ENCODE data around the gene TMEM123. TPM values are rescaled to one million over a fixed set of nuclear protein-coding genes. Genes with fewer than 3 reads are reported as not detected.

Gene TMEM123
- total and polyA plus RNA-seq, 2 of the 13 experiments (the other 11 are each of a cell fraction or from before 2014, with no cell fraction given): 365 to 2,761 TPM

DNA sequence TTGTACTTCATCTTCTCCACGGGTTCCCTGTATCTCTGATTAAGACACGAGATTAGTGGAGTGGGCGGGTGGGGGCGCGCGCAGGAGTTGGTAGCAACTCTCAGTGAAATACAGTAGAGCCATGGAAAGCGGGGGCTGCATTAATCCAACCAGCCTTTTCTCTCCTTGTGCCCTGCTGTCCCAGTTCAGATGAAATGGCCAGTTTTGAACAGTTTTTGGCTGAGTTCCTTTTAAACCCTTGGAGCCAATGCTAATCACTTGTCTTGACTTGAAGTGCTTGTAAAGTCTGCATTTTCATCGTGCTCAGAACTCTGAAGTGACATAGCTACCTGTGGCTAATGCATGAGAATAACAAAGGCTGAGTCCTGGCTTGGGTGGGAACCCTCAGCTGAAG lies 734 bp upstream of the TMEM123 start (continued):
- TF ChIP-seq, protein P1, sequence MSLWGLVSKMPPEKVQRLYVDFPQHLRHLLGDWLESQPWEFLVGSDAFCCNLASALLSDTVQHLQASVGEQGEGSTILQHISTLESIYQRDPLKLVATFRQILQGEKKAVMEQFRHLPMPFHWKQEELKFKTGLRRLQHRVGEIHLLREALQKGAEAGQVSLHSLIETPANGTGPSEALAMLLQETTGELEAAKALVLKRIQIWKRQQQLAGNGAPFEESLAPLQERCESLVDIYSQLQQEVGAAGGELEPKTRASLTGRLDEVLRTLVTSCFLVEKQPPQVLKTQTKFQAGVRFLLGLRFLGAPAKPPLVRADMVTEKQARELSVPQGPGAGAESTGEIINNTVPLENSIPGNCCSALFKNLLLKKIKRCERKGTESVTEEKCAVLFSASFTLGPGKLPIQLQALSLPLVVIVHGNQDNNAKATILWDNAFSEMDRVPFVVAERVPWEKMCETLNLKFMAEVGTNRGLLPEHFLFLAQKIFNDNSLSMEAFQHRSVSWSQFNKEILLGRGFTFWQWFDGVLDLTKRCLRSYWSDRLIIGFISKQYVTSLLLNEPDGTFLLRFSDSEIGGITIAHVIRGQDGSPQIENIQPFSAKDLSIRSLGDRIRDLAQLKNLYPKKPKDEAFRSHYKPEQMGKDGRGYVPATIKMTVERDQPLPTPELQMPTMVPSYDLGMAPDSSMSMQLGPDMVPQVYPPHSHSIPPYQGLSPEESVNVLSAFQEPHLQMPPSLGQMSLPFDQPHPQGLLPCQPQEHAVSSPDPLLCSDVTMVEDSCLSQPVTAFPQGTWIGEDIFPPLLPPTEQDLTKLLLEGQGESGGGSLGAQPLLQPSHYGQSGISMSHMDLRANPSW (CRISPR knock-in tag; IDR thresholded peaks at IDR 0.05; ENCODE audit: borderline replicate concordance): 0 out of 2 replicates have a peak, but pooled peaks have one; percentile 19
- TF ChIP-seq PRPF4 (IDR thresholded peaks at IDR 0.05; ENCODE audit: low read depth, low read length, poor library complexity, severe bottlenecking) (no peak), ZNF431 (CRISPR knock-in tag; IDR thresholded peaks at IDR 0.05; ENCODE audit: borderline replicate concordance, low read depth) (no peak), POLR2AphosphoS5 (IDR thresholded peaks at IDR 0.05; ENCODE audit: low read depth, low read length) (no peak), ZNF564 (CRISPR knock-in tag; IDR thresholded peaks at IDR 0.05) (no peak), PITX1 (CRISPR knock-in tag; IDR thresholded peaks at IDR 0.05) (no peak), ZSCAN22 (CRISPR knock-in tag; IDR thresholded peaks at IDR 0.05) (no peak), U2AF1 (optimal IDR thresholded peaks at IDR 0.05; ENCODE audit: low read depth, low read length) (peak; percentile 6), KLF12 (CRISPR knock-in tag; IDR thresholded peaks at IDR 0.05; ENCODE audit: borderline replicate concordance) (no peak), RCOR2 (CRISPR knock-in tag; IDR thresholded peaks at IDR 0.05) (0 out of 2 replicates have a peak, but pooled peaks have one; percentile 10), ISX (CRISPR knock-in tag; conservative IDR thresholded peaks at IDR 0.05) (no peak), IRF2 (CRISPR knock-in tag; IDR thresholded peaks at IDR 0.05) (no peak), ZNF34 (CRISPR knock-in tag; IDR thresholded peaks at IDR 0.05; ENCODE audit: borderline replicate concordance) (no peak), FOXC1 (CRISPR knock-in tag; IDR thresholded peaks at IDR 0.05; ENCODE audit: borderline replicate concordance) (no peak), SCMH1 (CRISPR knock-in tag; IDR thresholded peaks at IDR 0.05; ENCODE audit: borderline replicate concordance) (no peak), ZNF235 (CRISPR knock-in tag; IDR thresholded peaks at IDR 0.05; ENCODE audit: borderline replicate concordance) (no peak)
- TF ChIP-seq, protein P2, sequence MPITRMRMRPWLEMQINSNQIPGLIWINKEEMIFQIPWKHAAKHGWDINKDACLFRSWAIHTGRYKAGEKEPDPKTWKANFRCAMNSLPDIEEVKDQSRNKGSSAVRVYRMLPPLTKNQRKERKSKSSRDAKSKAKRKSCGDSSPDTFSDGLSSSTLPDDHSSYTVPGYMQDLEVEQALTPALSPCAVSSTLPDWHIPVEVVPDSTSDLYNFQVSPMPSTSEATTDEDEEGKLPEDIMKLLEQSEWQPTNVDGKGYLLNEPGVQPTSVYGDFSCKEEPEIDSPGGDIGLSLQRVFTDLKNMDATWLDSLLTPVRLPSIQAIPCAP (CRISPR knock-in tag; IDR thresholded peaks at IDR 0.05; ENCODE audit: low read depth): no peak
- TF ChIP-seq, protein P3, sequence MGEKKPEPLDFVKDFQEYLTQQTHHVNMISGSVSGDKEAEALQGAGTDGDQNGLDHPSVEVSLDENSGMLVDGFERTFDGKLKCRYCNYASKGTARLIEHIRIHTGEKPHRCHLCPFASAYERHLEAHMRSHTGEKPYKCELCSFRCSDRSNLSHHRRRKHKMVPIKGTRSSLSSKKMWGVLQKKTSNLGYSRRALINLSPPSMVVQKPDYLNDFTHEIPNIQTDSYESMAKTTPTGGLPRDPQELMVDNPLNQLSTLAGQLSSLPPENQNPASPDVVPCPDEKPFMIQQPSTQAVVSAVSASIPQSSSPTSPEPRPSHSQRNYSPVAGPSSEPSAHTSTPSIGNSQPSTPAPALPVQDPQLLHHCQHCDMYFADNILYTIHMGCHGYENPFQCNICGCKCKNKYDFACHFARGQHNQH (CRISPR knock-in tag; IDR thresholded peaks at IDR 0.05): no peak; the same call in 1 of the 2 replicates
- TF ChIP-seq, protein P4, sequence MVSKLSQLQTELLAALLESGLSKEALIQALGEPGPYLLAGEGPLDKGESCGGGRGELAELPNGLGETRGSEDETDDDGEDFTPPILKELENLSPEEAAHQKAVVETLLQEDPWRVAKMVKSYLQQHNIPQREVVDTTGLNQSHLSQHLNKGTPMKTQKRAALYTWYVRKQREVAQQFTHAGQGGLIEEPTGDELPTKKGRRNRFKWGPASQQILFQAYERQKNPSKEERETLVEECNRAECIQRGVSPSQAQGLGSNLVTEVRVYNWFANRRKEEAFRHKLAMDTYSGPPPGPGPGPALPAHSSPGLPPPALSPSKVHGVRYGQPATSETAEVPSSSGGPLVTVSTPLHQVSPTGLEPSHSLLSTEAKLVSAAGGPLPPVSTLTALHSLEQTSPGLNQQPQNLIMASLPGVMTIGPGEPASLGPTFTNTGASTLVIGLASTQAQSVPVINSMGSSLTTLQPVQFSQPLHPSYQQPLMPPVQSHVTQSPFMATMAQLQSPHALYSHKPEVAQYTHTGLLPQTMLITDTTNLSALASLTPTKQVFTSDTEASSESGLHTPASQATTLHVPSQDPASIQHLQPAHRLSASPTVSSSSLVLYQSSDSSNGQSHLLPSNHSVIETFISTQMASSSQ (IDR thresholded peaks at IDR 0.05; ENCODE audit: low read depth): no peak
- TF ChIP-seq, protein P4 (CRISPR knock-in tag; IDR thresholded peaks at IDR 0.05; ENCODE audit: borderline replicate concordance): no peak

All from HepG2 (cell line).